K562 (cell line): Measurements from ENCODE around the gene PPAN. TPM values are rescaled to one million over a fixed set of nuclear protein-coding genes. Genes with fewer than 3 reads are reported as not detected.
A peak's percentile ranks its signal among the peaks of the same experiment; 100 is the strongest.

ENCODE experiments used
- ATAC-seq: fragments of 200-7000 bp; cut with Tn5 transposase; 3 replicates; pipeline ENCODE4 v1.9.1; 2020; ENCODE audit warnings: moderate library complexity
- BruUV-seq: library from RNA; stranded (reverse); fragments of 400-500 nt; replicated peaks from 2 replicates; lab custom pipeline; 2021; lab: Mats Ljungman, UMichigan
- CTCF ChIA-PET: fragments of 300-600 bp; formaldehyde crosslinking; extraction: SDS; loops from one replicate; lab custom pipeline; 2021; ENCODE audit warnings: low intra/inter-chr PET ratio; lab: Yijun Ruan, JAX
- POLR2A ChIA-PET: fragments of 300-600, 350-650 bp; sonication (Branson Sonifier 250); formaldehyde crosslinking; extraction: SDS; loops from one replicate; lab custom pipeline; 2021; ENCODE audit warnings: antibody characterized with exemption, inconsistent platforms; lab: Yijun Ruan, JAX
- DNase-seq, 4 experiments: peaks; one replicate each; pipeline versions ENCODE4 v3.0.0 to v3.0.0-alpha.2; 2011 to 2018; ENCODE audit warnings: low spot score in 3 of 4, mixed read lengths in 3 of 4; ENCODE audit errors: extremely low read depth in 1 of 4
- FAIRE-seq: peaks from 2 replicates; lab custom pipeline; 2011; peaks lifted over from hg19 to GRCh38; lab: Jason Lieb, UNC
- H2AFZ ChIP-seq: 2 replicates; pipeline ENCODE4 v1.6.0; 2011; ENCODE audit warnings: low read depth, low read length, control low read depth, inconsistent platforms
- H3K27ac ChIP-seq: fragments of 200-600 bp; 3 replicates; pipeline ENCODE4 v1.8.0; 2011; ENCODE audit warnings: low read depth, mild to moderate bottlenecking, control low read depth, inconsistent platforms, low read length, moderate library complexity, mixed read lengths; ENCODE audit errors: extremely low read depth
- H3K27me3 ChIP-seq, 2 experiments: fragments of 300-600 bp in 1 of 2; 2 replicates in 1 of 2; 3 replicates in 1 of 2; pipeline versions ENCODE4 v1.6.0 to v1.8.0; 2011; ENCODE audit warnings: inconsistent platforms in 2 of 2, low read length in 2 of 2, mild to moderate bottlenecking in 1 of 2, mixed read lengths in 1 of 2, moderate library complexity in 1 of 2; ENCODE audit not compliant: control insufficient read depth in 2 of 2, insufficient read depth in 2 of 2
- H3K36me3 ChIP-seq: fragments of 300-600 bp; 3 replicates; pipeline ENCODE4 v1.8.0; 2011; ENCODE audit warnings: mild to moderate bottlenecking, low read length, inconsistent platforms; ENCODE audit not compliant: control insufficient read depth, insufficient read depth
- H3K4me1 ChIP-seq, 2 experiments: fragments of 200-600 bp in 1 of 2; replicated peaks in 1 of 2; 2 replicates in 1 of 2; 3 replicates in 1 of 2; pipeline versions ENCODE4 v1.5.1 to v1.8.0; 2011; ENCODE audit warnings: inconsistent platforms in 2 of 2, low read length in 2 of 2, mild to moderate bottlenecking in 1 of 2, mixed read lengths in 1 of 2, moderate library complexity in 1 of 2; ENCODE audit not compliant: control insufficient read depth in 2 of 2, insufficient read depth in 2 of 2
- H3K4me2 ChIP-seq: 2 replicates; pipeline ENCODE4 v1.6.1; 2011; ENCODE audit warnings: low read length, control low read depth, inconsistent platforms, mixed read lengths; ENCODE audit not compliant: insufficient read depth
- H3K4me3 ChIP-seq: fragments of 200-600 bp; sonication (generic), shearing (Covaris generic); 2 replicates; pipeline ENCODE4 v1.5.1; 2016; ENCODE audit warnings: control low read depth, inconsistent platforms
- H3K79me2 ChIP-seq: fragments of 200-600 bp; 3 replicates; pipeline ENCODE4 v1.8.0; 2011; ENCODE audit warnings: low read length, inconsistent platforms; ENCODE audit not compliant: control insufficient read depth, insufficient read depth
- H3K9ac ChIP-seq, 2 experiments: 2 replicates each; pipeline versions ENCODE4 v1.6.0 to v1.6.1; 2011; ENCODE audit warnings: low read depth in 2 of 2, low read length in 2 of 2, control low read depth in 1 of 2, inconsistent platforms in 1 of 2, mild to moderate bottlenecking in 1 of 2, mixed read lengths in 1 of 2; ENCODE audit not compliant: insufficient read depth in 1 of 2
- H3K9me1 ChIP-seq: one replicate; pipeline ENCODE4 v1.6.0; 2011; ENCODE audit warnings: inconsistent platforms, mild to moderate bottlenecking, low read length, moderate library complexity; ENCODE audit not compliant: control insufficient read depth, insufficient read depth
- H3K9me3 ChIP-seq: replicated peaks from 2 replicates; pipeline ENCODE4 v1.5.1; 2011; ENCODE audit warnings: low read depth, low read length, inconsistent platforms; ENCODE audit not compliant: control insufficient read depth, insufficient read depth
- H4K20me1 ChIP-seq: replicated peaks from 2 replicates; pipeline ENCODE4 v1.6.1; 2011; ENCODE audit warnings: low read length, inconsistent platforms, mixed read lengths; ENCODE audit not compliant: control insufficient read depth, insufficient read depth
- CREB3 ChIP-seq: fragments of 450-650 bp; conservative IDR thresholded peaks from 2 replicates; pipeline ENCODE4 v1.6.1; 2016; ENCODE audit warnings: missing genetic modification characterization, low read depth, mild to moderate bottlenecking, missing compliant biosample characterization, moderate library complexity
- L3MBTL2 ChIP-seq: fragments of 450-650 bp; IDR thresholded peaks from 2 replicates; pipeline ENCODE4 v1.6.1; 2016; ENCODE audit warnings: mild to moderate bottlenecking, moderate library complexity
- LCOR ChIP-seq: sonication (generic); formaldehyde crosslinking; IDR thresholded peaks from 2 replicates; pipeline ENCODE4 v1.8.0; 2022; ENCODE audit warnings: mild to moderate bottlenecking, missing genetic modification reagents
- MLLT1 ChIP-seq, 2 experiments: fragments of 450-650 bp; IDR thresholded peaks; 2 replicates each; pipeline ENCODE4 v1.6.1; 2016
- SMARCE1 ChIP-seq: fragments of 450-650 bp; IDR thresholded peaks from 2 replicates; pipeline ENCODE4 v1.7.1; 2016; ENCODE audit warnings: mild to moderate bottlenecking
- SOX6 ChIP-seq: fragments of 450-650 bp; IDR thresholded peaks from 2 replicates; pipeline ENCODE4 v1.6.1; 2014; ENCODE audit warnings: mild to moderate bottlenecking
- SRSF9 ChIP-seq: fragments of 200-400 bp; formaldehyde crosslinking; IDR thresholded peaks from 2 replicates; pipeline ENCODE4 v1.6.1; 2017; ENCODE audit warnings: low read depth, low read length, borderline replicate concordance
- TRIM25 ChIP-seq: fragments of 450-650 bp; IDR thresholded peaks from 2 replicates; pipeline ENCODE4 v1.7.0; 2016; ENCODE audit warnings: borderline replicate concordance
- ZBTB33 ChIP-seq: sonication (generic); formaldehyde crosslinking; IDR thresholded peaks from 2 replicates; pipeline ENCODE4 v1.8.1; 2023; ENCODE audit warnings: mild to moderate bottlenecking, missing genetic modification reagents
- ZNF175 ChIP-seq: fragments of 200-800 bp; sonication (Bioruptor generic); IDR thresholded peaks from 2 replicates; pipeline ENCODE4 v1.6.1; 2016; ENCODE audit warnings: low read depth, mild to moderate bottlenecking, missing genetic modification characterization, missing compliant biosample characterization
- ZNF764 ChIP-seq: fragments of 250-450 bp; sonication (Bioruptor Pico); IDR thresholded peaks from 2 replicates; pipeline ENCODE4 v1.4.0; 2020; ENCODE audit warnings: low read depth, mild to moderate bottlenecking, moderate library complexity
- WGBS: fragments of 100-300 bp; shearing (Covaris generic); methylation state at CpG from one replicate; pipeline ENCODE4 v1.1.6; 2016; ENCODE audit warnings: low coverage, mixed read lengths; ENCODE audit not compliant: insufficient coverage; ENCODE audit errors: missing lambda C conversion rate; 5-methylcytosine and 5-hydroxymethylcytosine counted together
- in situ Hi-C: fragments of 300-500 bp; cut with MboI; formaldehyde crosslinking; loops from 4 replicates; pipeline ENCODE4 v1.15.0; 2018; ENCODE audit warnings: inconsistent platforms, mixed read lengths
- intact Hi-C: fragments of 100-400 bp; cut with micrococcal nuclease; formaldehyde crosslinking; loops from 2 replicates; pipeline ENCODE4 v1.14.2; 2022
- polyA plus RNA-seq, 8 experiments: library from polyadenylated mRNA; depleted of rRNA in 4 of 8; stranded (reverse) in 5 of 8; unstranded in 3 of 8; fragments of >200 nt; fragmentation: Nextera tagmentation in 2 of 8; fragmentation: Illumina TruSeq in 1 of 8; extraction: Ambion mirVana in 2 of 8; extraction: Trizol in 1 of 8; gene quantifications; 2 replicates each; pipeline versions ENCODE4 v1.2.1 to v1.2.3, GENCODE V29; 2011 to 2014; ENCODE audit warnings: inconsistent platforms in 1 of 8, missing spikeins in 1 of 8
- total RNA-seq, 7 experiments: library from RNA; depleted of rRNA in 6 of 7; stranded (reverse); fragments of >200 nt in 6 of 7; fragmentation: Illumina TruSeq in 2 of 7; extraction: Trizol in 2 of 7; gene quantifications; 2 replicates each; pipeline versions ENCODE4 v1.2.1 to v1.2.3, GENCODE V29; 2011 to 2021; ENCODE audit warnings: low replicate concordance in 1 of 7

Gene PPAN
- total and polyA plus RNA-seq, 9 of the 15 experiments (the other 6 are each of a cell fraction or from before 2014, with no cell fraction given): 2.2 to 129 (median 59.1) TPM

GRCh38 chr19:10104665-10105508, 1.3 kb upstream of the PPAN start (continued):
- TF ChIP-seq CREB3 (tag) (no peak), L3MBTL2 (peak; percentile 83)
- TF ChIP-seq, all 486 proteins: peak for 42

- ChIA-PET POLR2A (interaction anchor here (0.5 to 3.9 kb wide), 7 partner anchors 9 to 165 kb away, joined by 3 to 49 read pairs (median 4); partner anchors contain the start of gene EIF3G), CTCF (no interaction called here)
- BruUV-seq: no TSS peak
- Histone ChIP-seq H3K9me3 (no peaks in the 10 kb centered on the region), H3K79me2 (peaks cover 37% of the 10 kb centered on the region), H4K20me1 (no peaks in the 10 kb centered on the region; the same call in 1 of the 2 replicates), H3K4me2 (peak overlapping the region; percentile 47; the same call in 1 of the 2 replicates), H2AFZ (peak overlapping the region; percentile 75), H3K9me1 (no peaks in the 10 kb centered on the region), H3K36me3 (peaks cover 37% of the 10 kb centered on the region), H3K4me3 (peak overlapping the region; percentile 77; the same call in 1 of the 2 replicates), H3K9ac (peak overlapping the region; percentile 74 to 94; a peak in 3 of 4 replicates), H3K27ac (peak overlapping the region; percentile 74), H3K27me3 (no peaks in the 10 kb centered on the region), H3K4me1 (peaks cover 34 to 54% of the 10 kb centered on the region in 2 experiments)
- DNase-seq (peak in 2 of 4 experiments; percentile 11 to 17), ATAC-seq (no peak), FAIRE-seq (no peak)
- 46% methylated on average over 13 of the region's 16 CpGs for WGBS
- in situ Hi-C loops: no loop called here
- intact Hi-C loops: no loop called here
- TF ChIP-seq ZNF764 (CRISPR knock-in tag) (peak; percentile 55; the same call in 1 of the 2 replicates), SOX6 (no peak), SMARCE1 (no peak), LCOR (CRISPR knock-in tag) (0 out of 2 replicates have a peak, but pooled peaks have one; percentile 11), ZBTB33 (CRISPR knock-in tag) (0 out of 2 replicates have a peak, but pooled peaks have one; percentile 70), SRSF9 (no peak), MLLT1 (IDR thresholded peaks at IDR 0.05) (0 out of 4 replicates have a peak, but pooled peaks of 1 of the 2 experiments have one; percentile 33), ZNF175 (0 out of 2 replicates have a peak, but pooled peaks have one; percentile 34), TRIM25 (0 out of 2 replicates have a peak, but pooled peaks have one; percentile 6)
Measured at GRCh38 chr19:10105509-10106099, 558 bp upstream of the PPAN start.
